NCI-H748 (cell line): ENCODE data around the gene LGALS3BP.
"Not testable (repeated sequence)": the region's sequence is repeated elsewhere in the genome, so short reads cannot be mapped to it uniquely, and the experiment has no call there.

Experiments used
- DNase-seq: peaks from one replicate; lab custom pipeline; 2025; ENCODE audit not compliant: unreplicated experiment; lab: John Stamatoyannopoulos, UW

Gene LGALS3BP

DNA sequence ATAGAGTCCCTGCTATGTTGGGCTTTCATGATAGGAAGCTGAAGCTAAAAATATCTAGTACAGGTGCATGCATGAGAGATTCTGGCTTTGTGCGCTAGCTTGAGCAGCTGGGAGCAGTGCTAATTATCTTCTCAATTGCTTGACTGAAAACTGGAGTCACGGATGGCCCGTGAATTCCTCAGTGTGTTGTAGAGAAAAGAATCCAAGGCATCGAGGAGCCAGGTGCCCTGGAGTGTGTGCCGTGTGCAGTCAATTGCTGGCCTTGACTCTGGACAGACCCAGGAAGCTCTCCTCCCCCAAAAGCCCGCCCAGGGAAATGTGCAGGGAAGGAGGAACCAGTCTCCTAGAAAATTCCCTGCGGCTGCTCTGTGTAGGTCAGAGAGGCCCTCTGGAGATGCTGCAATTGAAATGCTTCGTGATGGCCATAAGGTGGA is 14.2 kb downstream of the LGALS3BP start:
- peak; percentile 42 for DNase-seq

DNA sequence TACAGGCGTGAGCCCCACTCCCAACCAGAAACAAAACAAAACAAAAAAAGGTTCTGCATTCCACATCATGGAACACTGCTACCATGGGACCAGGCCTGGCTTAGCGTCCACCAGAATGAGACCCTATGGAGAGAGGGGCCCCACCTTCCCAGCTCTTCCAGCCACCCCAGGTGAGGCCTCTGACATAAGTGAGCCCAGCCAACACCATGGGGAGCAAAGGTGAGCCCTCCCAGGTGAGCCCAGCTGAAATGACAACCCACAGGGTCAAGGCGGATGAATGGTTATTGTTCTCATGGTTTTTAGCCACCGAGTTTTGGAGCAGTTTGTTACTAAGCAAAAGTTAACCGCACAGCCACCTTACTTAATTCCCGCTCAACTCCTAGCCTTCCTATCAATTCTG is 16.3 kb downstream of the LGALS3BP start:
- DNase-seq = no peak

DNA sequence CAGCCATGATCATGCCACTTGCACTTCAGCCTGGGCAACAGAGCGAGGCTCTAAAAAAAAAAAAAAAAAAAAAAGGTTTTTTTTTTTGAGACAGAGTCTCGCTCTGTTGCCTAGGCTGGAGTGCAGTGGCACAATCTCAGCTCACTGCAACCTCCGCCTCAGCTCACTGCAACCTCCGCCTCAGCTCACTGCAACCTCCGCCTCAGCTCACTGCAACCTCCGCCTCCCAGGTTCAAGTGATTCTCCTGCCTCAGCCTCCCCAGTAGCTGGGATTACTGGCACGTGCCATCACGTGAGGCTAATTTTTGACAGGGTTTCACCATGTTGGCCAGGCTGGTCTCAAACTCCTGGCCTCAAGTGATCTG is 16.8 kb downstream of the LGALS3BP start:
- not testable (repeated sequence) for DNase-seq

DNA sequence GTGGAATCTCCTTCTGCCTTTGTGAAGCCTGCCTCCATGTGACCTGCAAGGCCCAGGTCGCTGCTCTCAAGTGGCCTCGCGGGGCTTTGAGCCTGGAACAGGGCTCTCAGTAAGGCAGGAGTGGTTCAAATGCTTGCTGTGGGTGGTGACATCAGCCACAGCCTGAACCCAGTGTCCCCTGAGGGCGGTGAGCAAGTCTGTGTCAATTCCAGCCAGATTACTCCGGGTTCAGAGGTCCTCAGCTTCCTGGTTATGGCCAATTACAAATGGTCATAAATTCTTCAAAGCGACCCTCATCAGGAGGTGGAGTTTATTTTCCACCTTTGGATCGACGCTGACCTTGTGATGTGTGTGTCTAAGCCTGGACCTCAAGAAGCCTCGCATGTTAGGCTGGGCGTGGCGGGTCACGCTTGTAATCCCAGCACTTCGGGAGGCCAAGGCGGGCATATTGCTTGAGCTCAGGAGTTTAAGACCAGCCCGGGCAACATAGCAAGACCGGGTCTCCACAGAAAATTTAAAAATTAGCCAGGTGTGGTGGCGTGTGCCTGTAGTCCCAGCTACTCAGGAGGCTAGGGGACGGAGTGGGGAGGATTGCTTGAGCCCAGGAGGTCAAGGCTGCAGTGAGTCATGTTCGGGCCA is 17.3 kb downstream of the LGALS3BP start:
- no peak for DNase-seq

DNA sequence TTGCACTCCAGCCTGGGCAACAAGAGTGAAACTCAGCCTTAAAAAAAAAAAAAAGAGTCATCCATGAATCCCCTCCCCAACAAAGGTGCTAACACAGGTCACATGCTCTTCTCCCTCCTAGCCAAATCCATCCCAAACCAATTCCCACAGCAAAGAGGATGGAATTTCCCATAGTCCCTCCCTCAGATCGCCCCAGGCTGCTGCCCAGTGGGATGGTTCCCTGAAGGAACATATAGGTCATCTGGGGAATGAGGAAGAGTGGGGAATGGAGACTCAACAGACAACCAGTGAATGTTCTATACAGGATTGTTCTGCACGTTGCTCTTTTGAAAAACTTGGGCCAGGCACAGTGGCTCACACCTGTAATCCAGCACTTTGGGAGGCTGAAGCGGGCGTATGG is 18.2 kb downstream of the LGALS3BP start:
- DNase-seq = no peak

DNA sequence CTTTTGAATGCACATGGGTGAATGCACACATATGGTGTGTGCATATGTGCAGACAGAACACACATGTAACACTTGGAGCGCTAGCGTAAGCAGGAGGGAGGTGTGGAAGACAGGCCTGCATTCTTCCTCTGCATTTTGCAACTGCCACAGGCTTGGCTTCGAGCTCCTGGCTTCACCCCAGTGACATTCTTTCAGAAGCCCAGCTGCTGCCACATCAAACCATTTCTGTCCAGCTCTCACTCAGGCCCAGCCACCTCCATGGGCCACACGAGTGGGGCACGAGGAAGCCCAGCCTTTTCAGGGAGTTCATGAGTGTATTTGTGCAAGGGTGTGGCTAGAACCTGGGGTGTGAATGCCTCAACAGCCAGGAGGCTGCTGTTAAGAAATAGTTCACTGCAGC is 18.8 kb downstream of the LGALS3BP start:
- DNase-seq = no peak

DNA sequence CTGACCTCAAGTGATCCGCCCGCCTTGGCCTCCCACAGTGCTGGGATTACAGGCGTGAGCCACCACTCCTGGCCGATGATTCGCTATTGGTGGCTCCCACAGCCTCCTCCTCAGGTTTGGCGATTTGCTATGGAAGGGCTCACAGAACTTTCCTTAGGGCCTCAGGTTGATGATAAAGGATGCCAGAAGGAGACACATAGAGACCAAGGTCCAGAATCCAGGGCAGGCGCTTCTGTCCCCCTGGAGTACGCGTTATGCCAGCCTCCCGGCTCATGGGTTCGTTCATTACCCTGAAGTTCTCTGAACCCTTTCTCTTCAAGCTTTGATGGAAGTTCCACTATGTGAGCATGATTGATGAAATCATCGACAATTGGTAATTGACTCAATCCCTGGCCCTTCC is 19.9 kb downstream of the LGALS3BP start:
- no peak for DNase-seq

DNA sequence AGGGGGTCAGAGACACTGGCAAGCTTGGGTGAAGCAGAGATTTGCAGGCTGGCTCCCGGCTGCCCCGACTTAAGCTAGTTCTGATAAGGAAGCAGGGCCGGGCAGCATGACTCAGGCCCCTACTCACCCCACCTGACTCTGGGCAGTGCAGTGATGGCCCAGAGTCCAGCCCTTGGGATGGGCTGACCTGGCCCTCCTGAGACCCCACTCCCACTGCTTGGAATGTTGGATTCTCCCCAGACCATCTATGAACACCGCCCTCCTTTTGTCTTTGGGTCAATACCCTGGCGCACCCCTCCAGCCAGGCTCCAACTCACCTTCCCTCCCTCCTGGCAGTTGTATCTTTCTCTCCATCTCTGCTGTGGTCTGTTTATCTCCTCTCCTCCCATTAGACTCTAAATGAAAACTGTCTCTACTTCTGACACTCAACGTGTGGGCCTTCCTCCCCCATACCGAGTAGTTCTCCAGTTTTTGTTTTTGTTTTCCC is 21.0 kb downstream of the LGALS3BP start:
- DNase-seq = no peak

DNA sequence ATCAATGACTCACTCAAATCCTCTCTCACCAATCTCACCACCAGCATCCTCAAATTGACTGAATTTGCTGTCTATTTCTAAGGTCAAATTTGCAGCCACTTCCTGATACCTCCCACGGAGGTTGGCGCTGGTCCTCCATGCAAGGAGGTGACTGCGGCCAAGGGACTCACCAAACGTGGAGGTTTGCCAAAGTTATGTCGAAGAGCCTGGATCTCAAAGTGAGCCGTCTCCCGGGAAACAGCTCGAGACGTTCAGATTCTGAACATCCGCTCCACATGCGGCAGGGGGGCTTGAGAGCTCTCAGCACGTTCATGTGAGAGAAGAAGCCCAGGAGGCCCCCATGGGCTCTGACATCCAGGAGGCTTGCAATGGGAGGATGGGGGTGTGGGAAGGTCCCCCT is 22.6 kb downstream of the LGALS3BP start:
- no peak for DNase-seq

DNA sequence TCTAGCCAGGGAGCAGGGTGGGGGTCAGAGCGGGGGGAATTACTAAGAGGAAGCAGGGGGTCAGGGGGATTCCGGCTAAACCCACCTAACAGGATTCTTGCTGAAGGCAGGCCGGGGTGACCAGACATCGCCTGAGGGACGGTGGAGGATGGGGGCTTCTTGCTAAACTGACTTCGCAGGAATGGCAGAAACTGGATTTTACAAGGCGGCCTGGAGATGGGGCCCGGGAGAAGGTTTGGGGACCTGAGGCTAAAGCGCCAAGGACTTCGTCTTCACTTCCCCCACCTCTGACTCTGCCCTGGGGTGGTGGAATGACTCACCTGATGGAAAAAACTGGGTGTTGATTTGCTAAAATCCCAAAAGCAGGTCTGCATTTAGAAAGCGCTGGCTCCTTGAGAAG is 23.5 kb downstream of the LGALS3BP start:
- DNase-seq = no peak

DNA sequence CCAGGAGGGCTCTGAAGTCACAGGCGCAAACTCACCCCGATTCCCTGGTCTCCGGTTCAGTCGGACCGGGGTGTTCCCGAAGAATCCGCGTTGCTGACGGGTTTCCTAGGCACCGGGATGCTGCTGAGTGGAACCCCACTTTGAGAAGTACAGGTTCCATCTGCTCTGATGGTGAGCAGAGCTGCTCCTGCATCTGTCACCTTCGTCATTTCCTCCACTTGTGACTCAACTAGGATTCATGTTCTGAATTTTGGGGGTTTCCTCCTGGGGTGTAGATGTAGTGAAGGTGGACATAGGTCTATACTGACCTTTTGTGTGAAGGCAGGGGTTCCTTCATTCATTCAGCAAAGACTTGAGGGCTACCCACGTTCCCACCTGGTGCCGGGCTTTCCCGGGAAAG is 25.0 kb downstream of the LGALS3BP start:
- DNase-seq = no peak

DNA sequence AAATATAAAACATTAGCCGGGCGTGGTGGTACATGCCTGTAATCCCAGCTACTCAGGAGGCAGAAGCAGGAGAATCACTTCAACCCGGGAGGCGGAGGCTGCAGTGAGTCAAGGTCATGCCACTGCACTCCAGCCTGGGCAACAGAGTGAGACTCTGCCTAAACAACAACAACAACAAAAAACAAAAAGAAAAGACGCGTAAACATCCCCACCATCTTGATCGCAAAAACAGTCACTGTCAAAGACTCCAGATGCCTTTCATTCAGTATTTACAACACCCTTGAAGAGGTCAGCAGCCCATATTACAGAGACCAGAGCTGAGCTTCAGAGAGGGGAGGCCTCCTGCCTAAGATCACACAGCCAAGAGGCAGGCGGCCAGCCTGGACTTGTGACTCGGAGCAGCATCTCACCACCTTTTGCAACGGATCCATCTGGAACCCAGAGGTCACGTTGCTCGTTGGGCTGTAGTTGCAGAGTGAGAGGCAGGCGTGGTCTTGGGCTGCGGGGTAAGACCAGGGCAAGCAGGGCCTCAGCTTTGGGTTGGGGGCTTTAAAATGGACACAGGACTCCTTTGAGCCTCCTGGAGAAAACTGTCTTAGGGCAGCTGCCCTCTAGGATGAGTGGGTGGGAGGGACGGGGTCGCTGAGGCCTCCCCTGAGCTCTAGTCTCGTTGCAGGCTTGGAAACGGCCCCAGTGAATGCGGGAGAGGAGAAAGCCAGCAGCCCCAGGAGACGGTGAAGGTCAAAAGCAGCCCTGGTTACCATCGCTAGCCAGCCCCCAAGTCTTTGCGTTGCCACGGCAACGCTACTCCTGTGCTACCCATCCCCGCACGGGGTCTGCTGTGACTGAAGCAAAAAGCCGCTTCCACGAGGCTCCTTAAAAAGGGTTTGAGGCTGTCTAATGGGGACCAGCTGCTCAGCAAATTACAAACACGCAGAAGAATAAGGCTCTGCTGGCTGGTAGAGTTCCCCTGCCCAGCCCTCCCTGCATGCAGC is 26.1 kb downstream of the LGALS3BP start:
- peak; percentile 13 for DNase-seq

DNA sequence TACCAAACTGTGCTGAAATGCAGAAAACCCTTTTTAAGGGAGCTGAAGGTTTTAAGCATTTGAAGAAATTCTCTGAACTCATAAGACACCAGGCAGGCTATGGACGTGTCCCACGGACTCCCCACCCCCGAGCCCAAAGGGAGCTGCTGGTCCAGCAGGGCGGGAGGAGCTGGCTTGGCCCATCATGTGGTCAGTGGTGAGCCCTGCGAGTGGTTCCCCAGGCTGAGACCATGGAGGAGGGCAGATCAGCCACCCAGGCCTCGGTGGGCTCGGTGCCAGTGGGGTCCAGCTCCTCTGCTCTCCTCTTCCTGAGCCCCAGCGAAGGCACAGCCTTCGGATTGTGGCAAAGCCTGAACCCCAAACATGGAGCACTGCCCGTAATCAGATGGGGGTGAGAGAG is 27.0 kb downstream of the LGALS3BP start:
- no peak for DNase-seq

DNA sequence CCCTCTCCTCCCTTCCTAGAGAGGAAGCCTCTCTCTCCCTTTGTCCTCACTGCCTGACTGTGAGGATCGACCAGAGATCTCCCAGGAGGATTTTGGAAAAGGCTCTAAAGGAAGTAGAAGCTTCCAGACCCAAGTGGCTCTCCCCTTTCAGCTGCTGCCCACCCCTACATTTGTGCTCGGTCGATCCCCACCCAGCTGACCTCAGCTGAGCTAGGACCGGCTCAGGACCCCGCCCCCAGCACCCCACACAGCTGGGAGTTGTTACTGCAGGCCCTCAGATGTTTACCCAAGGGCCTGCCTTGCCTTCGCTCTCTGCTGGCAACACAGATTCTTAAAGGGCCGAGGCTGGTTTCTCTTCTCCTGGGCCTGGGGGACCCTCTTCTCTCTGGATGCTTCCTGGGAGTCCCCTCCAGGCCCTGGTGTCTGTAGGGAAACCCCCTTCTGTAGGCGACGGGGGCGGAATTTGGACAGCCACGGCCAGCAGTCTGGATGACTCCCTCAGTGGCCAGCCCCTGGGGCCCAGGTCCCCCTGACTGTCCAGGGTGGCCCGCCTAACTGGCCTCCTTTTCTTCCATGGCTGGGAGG is 27.7 kb downstream of the LGALS3BP start:
- DNase-seq = no peak

DNA sequence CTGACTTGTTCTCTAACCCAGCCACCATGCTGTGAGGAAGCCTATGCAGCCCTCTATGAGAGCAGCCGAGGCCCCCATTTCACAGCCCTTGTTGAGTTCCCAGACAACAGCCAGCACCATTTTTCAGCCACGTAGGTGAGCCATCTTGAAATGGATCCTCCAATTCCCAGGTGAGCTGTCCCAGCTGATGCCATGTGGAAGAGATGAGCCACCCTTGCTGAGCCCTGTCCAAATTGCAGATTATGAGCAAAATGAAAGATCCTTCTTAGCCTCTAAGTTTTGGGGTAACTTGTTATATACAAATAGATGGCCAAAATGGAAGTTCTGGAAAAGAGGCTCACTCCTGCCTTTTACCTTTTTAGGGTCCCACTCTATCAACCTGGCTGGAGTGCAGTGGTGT is 28.9 kb downstream of the LGALS3BP start:
- no peak for DNase-seq

DNA sequence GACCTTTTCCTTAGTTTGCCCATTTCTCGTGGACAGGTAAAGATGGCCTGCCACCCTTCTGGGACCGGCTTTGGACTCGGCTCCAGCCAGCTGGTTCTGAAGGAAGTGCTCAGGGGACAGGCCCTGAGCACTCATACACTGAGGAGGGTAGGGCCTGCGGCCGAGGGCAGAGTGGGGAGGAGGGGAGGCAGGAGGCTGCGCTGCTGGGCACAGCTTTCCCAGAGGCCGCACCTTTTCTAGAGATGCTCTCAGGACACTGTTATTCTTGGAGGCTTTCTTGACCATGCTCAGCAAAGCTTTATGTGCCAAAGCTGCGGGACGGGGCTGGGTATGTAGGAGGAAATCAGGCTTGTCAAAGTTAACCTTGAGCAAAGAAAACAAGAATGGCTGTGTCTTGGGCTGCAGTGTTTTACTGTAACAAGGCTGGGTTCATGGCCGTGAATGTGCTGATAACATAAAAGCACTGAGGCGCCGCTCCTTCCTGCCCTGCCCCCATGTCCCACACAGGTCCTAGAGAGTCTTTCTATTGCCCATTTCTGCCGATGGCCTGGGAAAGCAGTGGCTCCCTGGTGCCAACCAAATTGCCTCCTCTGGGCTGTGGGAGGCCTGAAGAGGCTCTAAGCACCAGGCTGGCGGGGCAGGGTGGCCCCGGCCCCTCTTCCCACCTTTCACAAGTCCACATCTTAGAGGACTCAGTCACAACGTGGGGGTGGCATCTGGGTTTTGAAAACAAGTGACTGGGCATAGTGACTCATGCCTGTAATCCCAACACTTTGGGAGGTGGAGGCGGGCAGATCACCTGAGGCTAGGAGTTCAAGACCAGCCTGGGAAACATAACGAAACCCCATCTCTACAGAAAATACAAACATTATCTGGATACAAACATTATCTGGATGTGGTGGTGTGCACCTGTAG is 32.2 kb downstream of the LGALS3BP start:
- DNase-seq = no peak

DNA sequence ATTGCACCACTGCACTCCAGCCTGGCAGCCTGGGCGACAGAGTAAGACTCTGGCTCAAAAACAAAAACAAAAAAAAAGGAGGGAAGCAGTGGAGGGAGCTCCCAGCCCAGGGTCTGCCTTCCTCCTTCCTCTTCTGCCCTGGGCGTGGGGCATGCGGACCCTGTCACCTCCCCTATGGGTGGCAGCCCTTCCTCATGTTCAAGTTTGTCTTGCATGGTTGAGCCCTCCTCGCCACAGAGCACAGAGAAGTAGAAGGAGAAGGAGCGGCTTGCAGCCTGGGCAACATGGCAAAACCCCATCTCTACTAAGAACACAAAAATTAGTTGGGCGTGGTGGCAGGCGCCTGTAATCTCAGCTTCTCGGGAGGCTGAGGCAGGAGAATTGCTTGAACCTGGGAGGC is 33.1 kb downstream of the LGALS3BP start:
- DNase-seq = no peak

DNA sequence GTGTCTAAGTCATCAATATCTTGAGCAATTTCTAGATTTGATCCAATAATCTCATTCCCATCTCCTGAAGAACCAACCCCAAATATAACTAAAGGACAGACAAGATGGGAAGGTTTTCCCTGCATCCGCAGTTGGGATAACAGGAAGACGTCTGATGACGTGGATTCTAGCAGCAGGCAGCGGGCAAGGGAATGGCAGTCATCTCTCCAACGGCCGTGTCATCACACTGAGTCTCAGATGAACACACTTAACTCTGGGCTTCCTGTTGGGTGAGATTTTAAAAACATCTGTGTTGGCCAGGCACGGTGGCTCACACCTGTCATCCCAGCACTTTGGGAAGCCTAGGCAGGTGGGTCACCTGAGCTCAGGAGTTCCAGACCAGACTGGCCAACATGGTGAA is 33.6 kb downstream of the LGALS3BP start:
- DNase-seq = no peak

DNA sequence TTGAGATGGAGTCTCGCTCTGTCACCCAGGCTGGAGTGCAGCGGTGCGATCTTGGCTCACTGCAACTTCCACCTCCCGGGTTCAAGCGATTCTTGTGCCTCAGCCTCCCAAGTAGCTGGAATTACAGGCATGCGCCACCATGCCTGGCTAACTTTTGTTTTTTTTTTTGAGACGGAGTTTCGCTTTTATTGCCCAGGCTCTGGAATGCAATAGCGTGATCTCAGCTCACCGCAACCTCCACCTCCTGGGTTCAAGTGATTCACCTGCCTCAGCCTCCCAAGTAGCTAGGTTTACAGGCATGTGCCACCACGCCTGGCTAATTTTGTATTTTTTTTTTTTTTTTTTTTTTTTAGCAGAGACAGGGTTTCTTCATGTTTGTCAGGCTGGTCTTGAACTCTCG is 34.3 kb downstream of the LGALS3BP start:
- not testable (repeated sequence) for DNase-seq

DNA sequence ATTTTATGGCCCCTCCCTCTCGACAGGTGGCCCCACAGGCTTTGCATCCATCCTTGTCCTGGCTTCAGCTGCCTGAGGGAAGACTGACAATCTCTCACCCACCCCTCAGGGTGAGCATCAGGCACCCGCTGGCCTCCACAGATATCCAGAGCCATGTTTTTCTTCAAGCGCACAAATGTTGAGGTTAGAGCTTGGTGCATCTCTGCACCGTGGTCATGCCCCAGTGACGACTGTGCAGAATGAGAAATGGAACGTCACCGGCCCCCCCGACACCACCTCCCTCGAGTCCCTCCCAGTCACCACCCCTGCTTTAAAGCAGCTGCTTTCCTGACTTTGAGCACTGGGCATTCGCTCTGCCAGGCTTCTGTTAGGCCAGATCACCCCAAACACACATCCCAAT is 34.8 kb downstream of the LGALS3BP start:
- no peak for DNase-seq

DNA sequence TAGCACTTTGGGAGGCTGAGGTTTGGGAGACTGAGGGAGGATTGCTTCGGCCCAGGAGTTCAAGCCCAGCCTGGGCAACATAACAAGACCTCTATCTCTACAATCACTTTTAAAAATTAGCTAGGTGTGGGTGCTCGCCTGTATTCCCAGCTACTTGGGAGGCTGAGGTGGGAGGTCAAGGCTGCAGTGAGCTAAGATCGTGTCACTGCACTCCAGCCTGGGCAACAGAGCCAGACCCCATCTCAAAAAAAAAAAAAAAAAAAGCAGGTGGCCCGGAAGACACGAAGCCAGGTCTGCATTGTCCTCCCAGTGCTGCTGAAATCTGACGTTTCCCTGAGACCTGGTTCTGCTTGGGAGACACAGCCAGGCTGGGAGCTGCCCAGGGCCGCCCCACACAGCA is 35.7 kb downstream of the LGALS3BP start:
- no peak for DNase-seq
